Fibroblast of peridontal ligament (primary cell): ENCODE measurements around the gene HNRNPA3.
"Not testable (repeated sequence)": the region's sequence is repeated elsewhere in the genome, so short reads cannot be mapped to it uniquely, and the experiment has no call there.

Source experiments
- DNase-seq: peaks from one replicate; pipeline ENCODE4 v3.0.0-alpha.2; 2010; ENCODE audit errors: extremely low read depth

HNRNPA3 gene

DNA sequence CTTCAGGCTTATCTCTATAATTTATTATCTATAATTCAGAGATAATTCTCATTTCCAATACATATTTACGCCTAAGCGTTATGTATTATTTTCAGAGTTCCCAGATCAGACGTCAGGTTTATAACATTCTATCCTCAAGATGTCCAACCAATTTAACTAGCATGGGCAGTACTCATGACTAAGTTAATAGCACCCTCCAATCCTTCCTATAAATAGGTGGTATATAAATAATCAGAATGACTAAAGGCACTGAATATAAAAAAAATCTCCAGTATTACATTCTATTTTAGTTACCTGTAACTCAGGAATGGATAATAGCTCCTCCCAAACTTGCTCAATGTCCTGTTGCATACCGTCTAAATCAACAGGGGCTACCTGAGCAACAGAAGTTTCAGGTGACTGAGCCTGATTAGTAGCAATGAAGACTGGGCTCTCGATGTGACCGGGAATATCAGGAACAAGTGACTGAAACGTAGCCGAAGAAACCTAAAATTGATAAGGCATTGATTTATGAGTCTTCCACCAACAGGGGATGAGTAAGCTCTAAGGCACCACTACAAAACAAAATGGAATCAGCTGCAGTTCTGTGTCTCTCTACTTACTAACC lies 19.6 kb downstream of the HNRNPA3 start:
- DNase-seq = no peak

DNA sequence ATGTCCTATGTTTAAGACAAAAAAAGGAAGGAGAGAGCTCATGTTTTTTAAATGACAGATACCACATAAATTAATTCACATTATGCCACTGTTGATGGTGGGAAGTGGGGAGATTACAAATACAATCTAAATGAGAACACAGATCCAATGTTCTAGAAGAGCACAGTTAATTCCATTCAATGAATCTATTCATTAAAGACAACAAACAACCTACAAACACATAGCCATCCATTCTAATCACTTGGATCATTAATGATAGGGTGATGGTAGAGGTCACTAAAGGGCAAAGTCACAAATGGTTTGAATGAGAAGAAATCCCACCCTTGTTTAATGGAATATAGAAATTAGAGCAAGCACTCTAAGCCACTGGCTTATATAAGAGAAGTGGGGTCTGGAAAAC lies 21.7 kb downstream of the HNRNPA3 start:
- no peak for DNase-seq

DNA sequence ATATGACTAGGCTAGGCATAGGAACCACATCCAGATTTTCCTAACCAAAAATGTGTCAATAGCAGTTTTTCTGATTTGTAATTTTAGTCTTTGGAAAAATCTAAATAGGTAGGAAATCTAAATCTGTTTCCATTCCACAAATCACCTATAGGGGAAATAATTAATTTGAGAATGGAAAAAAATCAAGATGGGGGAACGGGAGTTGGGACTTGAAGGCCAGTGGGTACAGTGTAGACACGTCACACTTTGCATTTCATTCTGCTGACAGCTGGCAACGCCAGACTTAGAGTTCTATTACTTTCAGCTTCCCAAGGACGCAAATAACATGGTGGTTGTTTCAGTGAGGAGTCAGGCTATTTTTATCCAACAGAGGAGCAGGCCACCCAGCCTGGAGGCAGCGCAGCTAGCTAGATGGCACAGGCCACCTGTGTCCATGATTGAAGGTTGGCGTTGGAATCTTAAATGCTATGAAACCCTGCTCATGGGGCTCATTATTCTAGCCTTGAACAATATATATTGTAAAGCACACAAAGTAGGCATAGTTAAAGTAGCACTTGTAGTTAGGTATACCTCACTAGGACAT lies 23.4 kb downstream of the HNRNPA3 start:
- DNase-seq = no peak

DNA sequence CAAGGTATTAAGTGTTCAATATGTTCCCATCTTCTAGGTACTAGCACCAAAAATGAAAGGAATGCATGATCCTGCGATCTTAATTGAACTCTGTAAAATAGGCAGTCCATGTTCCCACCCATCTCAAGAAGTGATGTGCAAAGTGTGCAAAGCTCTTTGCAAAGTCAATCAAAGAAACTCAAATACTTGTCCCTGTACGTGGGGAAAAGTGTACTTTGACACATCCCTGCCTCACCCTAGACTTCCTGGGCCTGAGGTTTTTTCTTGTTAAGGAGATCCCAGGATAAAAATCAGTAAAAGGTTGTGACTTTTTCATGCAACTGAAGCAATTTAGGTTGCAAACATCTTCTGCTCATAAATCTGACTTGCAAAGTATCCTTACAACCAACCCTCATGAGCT lies 25.3 kb downstream of the HNRNPA3 start:
- no peak for DNase-seq

DNA sequence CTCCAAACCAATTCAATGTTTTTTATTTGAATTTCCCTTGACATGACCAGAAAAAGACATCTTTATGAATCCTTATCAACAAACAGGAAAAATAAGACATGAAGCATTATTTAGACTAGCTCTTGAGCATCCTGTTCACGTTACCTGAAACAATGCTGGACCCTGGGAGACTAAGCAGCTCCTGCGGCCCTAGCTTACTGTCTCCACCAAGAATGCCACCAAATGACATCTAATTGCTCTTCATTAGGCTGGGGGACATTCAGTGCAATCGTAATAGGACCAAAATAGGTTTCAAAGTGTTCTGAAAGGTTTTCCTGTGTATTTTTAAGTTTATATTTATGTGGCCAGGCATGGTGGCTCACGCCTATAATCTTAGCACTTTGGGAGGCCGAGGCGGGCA lies 26.5 kb downstream of the HNRNPA3 start:
- no peak for DNase-seq

DNA sequence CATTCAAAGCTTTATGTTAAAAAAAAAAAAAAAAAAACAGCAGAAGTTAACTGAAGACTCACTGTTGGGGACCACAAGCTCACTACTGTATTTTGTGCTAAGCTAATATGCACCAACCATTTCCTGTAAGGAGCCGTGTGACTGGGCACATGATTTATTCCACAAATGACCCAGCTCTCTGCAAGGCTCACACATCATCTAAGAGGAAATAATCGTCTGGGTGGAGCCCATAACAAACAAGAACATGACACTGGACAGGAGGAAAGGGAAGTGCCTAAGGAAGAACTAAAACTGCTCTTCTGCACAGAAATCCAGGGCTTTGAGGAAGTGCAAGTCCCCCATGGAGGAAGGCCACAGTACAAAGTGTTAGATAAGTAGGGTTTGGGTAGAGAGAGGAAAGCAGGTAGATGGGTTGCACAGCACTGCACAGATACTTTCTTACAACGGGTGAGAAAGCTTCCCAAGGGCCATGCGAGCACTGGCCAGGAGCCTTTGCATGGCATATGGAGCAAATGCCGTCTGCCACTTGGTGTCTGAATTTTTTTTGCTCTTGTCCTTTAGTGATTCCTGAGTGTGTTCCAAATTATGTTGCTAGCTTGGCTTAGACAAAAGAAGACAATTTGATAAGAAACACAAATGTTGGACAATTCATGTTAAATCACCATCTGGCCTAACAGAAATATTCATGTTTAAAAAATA lies 27.5 kb downstream of the HNRNPA3 start:
- DNase-seq = peak; percentile 58

DNA sequence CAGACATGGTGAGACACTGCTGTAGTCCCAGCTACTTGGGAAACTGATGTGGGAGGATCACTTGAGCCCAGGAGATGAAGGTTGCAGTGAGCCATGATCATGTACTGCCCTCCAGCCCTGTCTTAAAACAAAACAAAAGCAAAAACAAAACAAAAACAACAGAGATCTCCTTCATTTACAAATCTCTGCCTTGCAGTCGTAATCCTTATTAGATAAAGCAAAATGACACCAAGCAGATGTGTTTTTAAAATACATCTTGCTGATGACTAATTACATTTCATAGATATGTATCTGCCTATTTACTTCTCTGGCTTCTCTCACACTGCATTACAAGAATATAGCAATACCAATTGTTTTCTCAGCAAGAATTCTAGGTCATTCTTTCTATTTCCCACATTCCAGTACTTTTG lies 29.1 kb downstream of the HNRNPA3 start:
- DNase-seq = no peak

DNA sequence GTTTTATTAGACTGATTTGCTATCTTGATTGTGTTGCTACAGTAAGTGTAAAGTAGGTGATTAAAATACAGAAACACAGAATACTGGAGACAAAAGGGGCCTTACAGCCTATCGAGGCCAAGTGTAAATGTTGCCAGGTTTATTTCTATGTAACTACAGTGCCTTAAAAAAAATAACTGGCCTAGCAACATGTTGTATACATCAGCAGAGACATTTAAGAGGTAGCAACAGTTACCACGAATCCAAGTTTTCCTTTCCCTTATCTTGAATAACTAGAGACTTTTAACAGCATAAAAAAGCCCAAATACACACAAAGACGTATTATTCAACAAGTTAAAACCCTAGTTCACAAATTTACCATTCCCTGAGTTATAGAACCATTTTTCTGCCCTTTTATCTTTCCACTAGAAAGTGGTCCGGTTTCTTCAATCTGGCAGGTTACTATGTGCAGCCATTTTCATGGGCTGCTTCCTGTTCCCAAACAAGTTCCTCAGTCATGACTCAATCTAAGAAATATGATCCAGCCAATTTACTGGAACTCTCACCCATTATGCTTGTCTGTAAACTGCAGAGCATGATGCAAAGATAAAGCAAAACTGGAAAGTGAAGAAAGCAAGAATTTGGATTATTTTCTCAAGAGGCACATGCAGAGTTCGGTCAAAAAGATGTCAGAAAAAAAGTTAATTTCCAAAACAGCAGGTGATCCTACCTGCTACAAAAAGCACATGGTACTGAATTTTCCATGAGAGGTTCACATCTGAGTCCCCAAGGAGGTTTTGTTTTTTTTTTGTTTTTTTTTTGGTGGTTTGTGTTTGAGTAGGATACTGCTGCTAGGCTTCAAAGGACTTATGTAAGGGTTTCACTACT lies 29.8 kb downstream of the HNRNPA3 start:
- DNase-seq = peak; percentile 98

DNA sequence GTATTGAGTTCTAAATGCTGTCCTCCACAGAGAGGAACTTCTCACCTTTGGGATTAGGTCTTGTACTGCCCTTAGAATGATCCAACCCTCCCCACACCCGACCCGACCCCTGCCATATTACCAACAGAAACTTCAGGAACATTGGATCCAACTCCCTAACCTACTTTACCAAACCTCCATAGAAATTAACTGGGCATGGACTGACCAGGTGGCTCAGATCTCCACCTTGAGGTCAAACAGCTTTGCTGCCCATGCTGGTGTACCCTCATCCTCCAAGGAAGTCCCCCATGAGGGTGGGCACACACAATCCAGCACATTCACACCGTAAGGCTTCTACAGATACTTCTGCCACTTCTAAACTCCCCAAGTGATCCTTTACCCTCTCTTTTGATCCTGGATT lies 30.5 kb downstream of the HNRNPA3 start:
- DNase-seq = no peak

DNA sequence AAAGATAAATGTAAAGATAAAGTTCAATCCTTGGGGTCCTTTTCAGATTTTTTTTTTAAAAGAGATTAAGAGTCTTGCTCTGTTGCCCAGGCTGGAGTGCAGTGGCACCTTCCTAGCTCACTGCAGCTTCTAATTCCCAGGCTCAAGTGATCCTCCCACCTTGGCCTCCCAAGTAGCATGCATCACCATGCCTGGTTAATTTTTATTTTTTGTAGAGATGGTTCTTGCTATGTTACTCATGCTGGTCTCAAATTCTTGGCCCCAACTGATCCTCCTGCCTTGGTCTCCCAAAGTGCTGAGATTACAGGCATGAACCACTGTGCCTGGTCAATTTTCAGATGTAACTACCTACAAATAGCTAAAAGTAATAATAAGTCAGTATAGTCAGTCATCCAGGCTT lies 30.9 kb downstream of the HNRNPA3 start:
- DNase-seq = no peak

DNA sequence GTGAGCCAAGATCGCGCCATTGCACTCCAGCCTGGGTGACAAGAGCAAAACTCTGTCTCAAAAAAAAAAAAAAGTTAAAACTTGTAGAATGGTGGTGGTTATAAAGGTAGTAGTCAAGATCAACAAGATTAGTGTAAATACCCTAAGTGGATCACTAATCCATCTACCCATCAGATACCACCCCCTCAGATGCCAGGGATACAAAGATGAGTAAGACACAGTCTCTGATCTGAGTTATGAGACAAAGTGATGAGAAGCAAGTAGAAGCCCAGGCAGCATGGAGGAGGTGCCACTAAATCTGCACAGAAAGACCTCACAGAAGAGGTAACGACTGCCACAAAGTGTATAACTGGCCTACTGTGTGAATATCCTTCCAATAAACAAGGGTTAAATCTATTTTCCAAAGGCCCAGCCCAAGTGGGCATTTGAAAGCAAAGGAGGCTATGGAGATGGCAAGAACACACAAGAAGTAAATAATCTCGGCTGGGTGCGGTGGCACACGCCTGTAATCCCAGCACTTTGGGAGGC lies 31.7 kb downstream of the HNRNPA3 start:
- no peak for DNase-seq

DNA sequence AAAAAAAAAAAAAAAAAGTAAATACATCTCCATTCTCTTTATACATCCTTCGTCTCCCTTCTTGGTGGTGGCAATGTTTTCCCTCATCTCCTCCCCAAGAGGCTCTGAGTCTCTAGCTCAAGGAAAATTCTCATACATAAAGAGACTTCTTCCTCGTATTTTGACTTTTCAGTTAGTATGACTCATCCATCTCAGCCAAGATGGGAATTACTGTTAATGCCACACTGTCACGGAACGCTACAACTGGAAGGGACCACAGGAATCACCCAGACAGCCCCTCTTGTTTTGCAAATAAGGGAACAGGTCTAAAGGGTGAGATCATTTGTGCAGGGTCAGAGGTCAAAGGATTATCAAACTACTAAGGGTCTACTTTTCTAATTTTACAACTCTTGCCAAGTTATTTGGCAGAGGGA lies 32.4 kb downstream of the HNRNPA3 start:
- peak; percentile 88 for DNase-seq

DNA sequence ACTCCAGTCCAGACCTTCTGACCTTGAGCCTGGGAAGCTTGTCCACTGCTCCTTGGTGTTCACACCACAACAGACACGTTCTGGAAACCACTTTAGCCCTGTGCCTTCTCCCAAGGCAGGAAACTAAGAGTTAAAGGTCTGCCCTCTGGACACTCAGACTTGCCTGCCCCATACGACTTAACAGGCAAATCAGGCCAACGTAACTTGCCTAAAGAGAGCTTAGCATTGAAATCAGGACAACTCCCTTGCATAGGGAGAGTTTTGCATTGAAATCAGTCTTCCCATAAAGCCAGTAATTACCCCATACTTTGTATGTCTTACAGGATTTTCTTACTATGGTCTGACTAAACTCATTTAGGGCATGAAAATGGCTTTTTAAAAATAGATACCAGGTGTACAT lies 33.4 kb downstream of the HNRNPA3 start:
- DNase-seq = no peak

DNA sequence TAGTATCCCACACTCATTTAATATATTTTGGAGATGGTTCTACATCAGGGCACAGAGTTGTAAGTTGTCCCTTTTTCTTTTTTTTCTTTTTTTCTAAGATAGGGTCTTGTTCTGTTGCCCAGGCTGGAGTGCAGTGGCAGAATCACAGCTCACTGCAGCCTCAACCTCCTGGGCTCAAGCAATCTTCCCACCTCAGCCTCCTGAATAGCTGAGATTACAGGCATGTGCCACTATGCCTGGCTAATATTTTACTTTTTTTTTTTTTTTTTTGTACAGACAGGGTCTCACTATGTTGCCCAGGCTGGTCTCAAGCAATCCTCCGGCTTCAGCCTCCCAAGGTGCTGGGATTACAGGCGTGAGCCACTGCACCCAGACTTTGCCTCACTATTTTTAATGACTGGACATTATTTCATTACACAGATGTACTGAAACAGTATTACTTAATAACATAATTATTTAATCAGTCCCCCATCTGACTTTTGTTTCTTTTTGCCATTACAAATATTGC lies 34.0 kb downstream of the HNRNPA3 start:
- DNase-seq = not testable (repeated sequence)

DNA sequence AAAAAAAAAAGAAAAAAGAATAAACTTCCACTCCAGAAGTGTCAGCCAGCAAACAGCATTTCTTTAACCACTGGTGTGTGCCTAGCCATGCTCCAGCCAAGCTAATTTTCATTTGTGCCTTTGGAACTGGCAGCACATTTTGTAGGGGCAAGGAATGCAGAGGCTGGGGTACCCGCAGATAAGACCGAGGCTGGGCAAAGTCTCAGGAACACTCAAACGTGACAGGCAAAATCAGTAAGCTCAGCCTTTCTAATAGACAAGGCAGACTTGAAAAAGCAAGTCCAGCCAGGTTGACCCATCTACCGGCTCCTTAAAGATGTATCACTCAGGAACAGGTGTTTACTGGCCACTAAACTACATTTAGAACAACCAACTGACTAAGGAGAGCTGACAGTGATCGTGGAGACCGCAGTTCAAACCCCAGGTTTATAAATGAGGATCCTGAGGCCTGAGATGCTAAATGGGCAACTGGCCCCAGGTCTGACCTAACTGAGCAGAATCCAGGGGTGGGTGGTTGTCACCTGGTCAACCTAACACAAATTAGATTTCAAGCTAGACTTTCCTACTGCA lies 35.2 kb downstream of the HNRNPA3 start:
- DNase-seq = no peak

DNA sequence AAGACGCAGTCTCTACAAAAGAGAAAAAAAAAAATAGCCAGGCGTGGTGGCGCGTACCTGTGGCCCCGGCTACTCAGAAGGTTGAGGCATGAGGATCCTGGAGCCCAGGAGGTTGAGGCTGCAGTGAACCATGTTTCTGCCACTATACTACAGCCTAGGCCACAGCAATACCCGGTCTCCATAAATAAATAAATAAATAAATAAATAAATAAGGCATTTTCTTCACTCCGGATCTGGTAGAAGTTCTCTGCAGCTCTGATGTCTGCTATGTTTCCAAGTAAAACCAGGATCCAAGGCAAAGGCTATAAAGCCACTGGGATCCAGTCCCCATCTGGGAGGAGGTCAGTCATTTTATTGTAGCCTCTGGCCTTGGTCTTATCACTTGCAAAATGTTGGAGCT lies 36.4 kb downstream of the HNRNPA3 start:
- DNase-seq = no peak

DNA sequence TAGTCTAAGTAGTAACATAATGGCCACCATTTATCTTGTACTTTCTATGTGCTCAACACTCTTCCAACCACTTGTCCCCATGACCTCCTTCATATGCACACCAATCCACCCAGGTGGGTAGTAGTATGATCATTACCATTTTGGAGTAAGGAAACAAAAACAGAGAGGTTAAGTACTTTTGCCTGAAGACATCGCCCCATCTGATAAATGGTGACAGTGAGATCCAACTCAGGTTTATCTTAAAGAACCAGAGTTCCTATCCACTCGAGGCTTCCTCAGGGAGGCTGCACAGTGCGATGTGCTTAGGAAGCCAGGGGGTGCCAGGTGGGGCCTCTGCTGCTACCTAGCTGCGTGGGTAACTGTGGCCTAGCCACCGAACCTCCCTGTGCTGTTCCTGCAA lies 37.9 kb downstream of the HNRNPA3 start:
- no peak for DNase-seq

DNA sequence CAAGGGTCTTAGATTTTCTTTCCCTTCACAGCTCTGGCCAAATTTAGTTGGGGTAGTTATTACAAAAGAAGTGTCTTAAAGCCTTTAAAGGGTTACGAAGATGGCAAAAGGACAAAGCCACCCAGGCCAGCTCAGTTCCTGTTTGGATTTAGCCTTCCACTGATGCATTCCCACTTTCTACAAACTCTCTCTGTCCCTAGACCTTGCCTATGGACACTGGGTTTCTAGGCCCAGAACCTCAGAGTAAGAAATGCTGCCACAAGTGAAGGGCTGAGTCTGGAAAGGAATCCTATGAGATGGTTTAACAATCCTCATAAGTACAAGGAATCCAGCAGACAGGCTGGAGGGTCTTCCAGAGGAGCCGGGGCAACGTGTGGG lies 38.6 kb downstream of the HNRNPA3 start:
- DNase-seq = no peak

DNA sequence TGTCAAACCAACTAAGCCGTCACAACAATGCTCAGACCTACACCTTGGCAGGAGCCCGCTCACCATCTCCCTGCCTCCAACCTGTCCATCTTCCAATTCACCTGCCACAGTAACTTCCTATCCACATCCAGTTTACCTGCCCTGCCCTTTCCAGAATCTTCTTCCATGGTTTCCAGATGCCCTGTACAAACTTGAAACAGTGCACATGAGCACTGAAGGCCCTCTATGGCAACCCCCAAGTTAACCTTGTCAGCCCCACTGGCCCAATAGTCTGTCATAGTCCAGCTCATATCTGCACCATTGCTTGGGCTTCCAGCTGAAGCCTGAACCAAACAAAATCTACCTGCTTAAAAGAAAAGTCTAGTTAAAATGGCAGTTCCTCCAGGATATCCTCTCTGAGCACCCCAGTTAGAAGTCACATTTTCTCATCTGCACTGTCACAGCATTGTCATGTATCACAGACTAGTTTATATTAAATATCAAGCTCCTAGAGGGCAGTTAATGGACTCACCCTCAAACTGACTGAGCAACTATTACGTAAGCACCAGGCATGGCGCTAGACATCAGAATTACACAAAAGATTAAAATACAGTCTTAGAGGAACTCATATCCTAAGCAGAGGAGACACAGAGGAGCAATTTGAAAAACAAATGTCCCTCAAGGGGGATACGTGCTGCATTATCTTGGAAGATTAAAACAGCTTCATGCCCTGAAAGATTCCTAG lies 40.4 kb downstream of the HNRNPA3 start:
- DNase-seq = no peak

DNA sequence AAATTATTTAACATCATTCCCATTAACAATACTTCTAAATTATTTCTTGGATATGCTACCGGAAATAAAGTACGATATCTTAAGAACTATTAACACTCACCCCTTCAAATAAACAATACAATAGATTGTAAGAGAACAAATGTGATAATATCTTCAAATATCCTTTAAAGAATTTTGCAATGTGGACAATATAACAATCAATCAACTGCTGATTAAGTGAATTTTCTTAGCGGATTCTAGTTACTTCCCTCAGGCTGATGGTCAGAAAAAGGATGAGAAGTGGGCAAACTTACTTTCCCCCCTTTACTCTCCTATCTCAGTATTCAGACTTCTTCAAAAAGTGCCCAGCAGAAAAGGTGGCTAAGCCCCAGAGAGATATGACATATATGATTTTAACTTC lies 41.1 kb downstream of the HNRNPA3 start:
- DNase-seq = no peak
